ENCODE measurements around the gene ZBTB5. TPM values are rescaled to one million over a fixed set of nuclear protein-coding genes. Genes with fewer than 3 reads are reported as not detected.

ZBTB5 gene
- total and polyA plus RNA-seq, 2 of the 13 experiments (the other 11 are each of a cell fraction or from before 2014, with no cell fraction given), result 12.5 to 20.5 TPM

DNA sequence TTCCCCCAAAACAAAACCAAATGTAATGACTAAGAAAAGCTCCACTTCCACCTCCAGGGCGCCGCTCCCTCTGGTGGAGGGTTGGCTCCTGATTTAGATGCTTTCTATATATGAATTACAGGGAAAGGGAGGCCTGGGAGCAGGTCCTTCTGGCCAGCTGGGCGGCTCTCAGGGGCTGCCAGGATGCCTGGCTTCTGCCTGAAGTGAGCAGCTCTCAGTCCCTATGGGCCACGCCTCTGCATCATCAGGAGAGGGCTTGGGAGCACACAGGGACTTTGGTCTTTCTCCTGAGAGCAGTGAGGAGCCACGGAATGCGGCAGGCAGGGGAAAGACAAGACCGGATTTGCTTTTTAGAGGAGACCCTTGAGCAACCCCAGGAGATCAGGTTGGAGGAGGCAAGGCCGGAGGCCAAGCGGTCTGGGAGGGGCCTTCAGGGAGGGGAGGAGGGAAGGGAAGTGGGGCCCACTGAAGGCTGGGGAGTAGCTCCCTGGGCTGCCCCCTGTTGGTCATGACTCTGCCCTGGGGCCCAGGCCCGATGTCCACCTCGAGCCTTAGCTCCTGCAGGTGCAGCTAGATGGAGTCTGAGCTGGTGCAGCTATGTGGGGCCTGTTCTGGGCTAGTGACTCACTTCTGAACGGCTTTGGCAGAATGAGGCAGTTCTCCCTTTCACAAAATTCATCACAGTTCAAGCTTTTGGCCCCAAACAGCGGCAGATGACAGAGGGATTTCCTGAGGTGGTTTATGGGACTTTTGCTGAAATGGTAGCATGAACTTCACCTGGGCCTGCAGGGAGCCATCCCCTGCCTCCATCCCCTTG lies 54.1 kb downstream of the ZBTB5 start (continued):
- TF ChIP-seq ZNF770 (CRISPR knock-in tag; IDR thresholded peaks at IDR 0.05), result peak; percentile 55; the same call in 1 of the 2 replicates
- TF ChIP-seq ZNF580 (CRISPR knock-in tag; IDR thresholded peaks at IDR 0.05; ENCODE audit: borderline replicate concordance, low read depth), result no peak
- no peak for TF ChIP-seq PAX8 (CRISPR knock-in tag; IDR thresholded peaks at IDR 0.05; ENCODE audit: borderline replicate concordance)
- TF ChIP-seq ZNF800 (CRISPR knock-in tag; IDR thresholded peaks at IDR 0.05), result no peak
- TF ChIP-seq HMGXB4 (CRISPR knock-in tag; IDR thresholded peaks at IDR 0.05; ENCODE audit: borderline replicate concordance in 1 of 2, low read depth in 1 of 2), result peak; percentile 57 to 70; a peak in 2 of 4 replicates
- TF ChIP-seq HNF1A (IDR thresholded peaks at IDR 0.05; ENCODE audit: low read depth), result no peak
- TF ChIP-seq HNF1A (CRISPR knock-in tag; IDR thresholded peaks at IDR 0.05; ENCODE audit: borderline replicate concordance), result no peak
- TF ChIP-seq ARNTL (CRISPR knock-in tag; IDR thresholded peaks at IDR 0.05), result no peak
- peak; percentile 74; the same call in 1 of the 2 replicates for TF ChIP-seq HNF4A (CRISPR knock-in tag; IDR thresholded peaks at IDR 0.05)
- TF ChIP-seq CREM (IDR thresholded peaks at IDR 0.05), result no peak
- no peak for TF ChIP-seq CREM (CRISPR knock-in tag; IDR thresholded peaks at IDR 0.05)
- TF ChIP-seq ZNF496 (CRISPR knock-in tag; IDR thresholded peaks at IDR 0.05; ENCODE audit: insufficient replicate concordance), result no peak
- no peak for TF ChIP-seq MNT (IDR thresholded peaks at IDR 0.05)
- no peak for TF ChIP-seq ATF3 (CRISPR knock-in tag; IDR thresholded peaks at IDR 0.05)
- no peak for TF ChIP-seq ZNF878 (CRISPR knock-in tag; IDR thresholded peaks at IDR 0.05)

All from HepG2 (cell line).